Smooth muscle cell (in vitro differentiated cells): Measurements from ENCODE around the gene COL5A1. TPM values are rescaled to one million over a fixed set of nuclear protein-coding genes. Genes with fewer than 3 reads are reported as not detected.

Source experiments
- DNase-seq: peaks from one replicate; lab custom pipeline; 2025; ENCODE audit not compliant: unreplicated experiment; lab: John Stamatoyannopoulos, UW
- H2AFZ ChIP-seq: fragments of 200-600 bp; sonication (generic); 2 replicates; pipeline ENCODE4 v1.6.0; 2016; ENCODE audit warnings: antibody characterized with exemption, low read depth, mild to moderate bottlenecking
- H3F3A ChIP-seq: fragments of 200-600 bp; sonication (generic); 2 replicates; pipeline ENCODE4 v1.6.0; 2017; ENCODE audit warnings: antibody characterized with exemption, low read depth
- H3K27ac ChIP-seq: fragments of 200-600 bp; sonication (generic); 2 replicates; pipeline ENCODE4 v1.5.1; 2016; ENCODE audit warnings: low read depth, mild to moderate bottlenecking
- H3K27me3 ChIP-seq: fragments of 200-600 bp; sonication (generic); 2 replicates; pipeline ENCODE4 v1.6.1; 2016; ENCODE audit warnings: low read depth, mild to moderate bottlenecking
- H3K36me3 ChIP-seq: fragments of 200-600 bp; sonication (generic); 2 replicates; pipeline ENCODE4 v1.5.1; 2016; ENCODE audit warnings: low read depth
- H3K4me1 ChIP-seq: fragments of 200-600 bp; sonication (generic); 2 replicates; pipeline ENCODE4 v1.5.1; 2016; ENCODE audit warnings: low read depth
- H3K4me2 ChIP-seq: fragments of 200-600 bp; sonication (generic); 2 replicates; pipeline ENCODE4 v1.6.0; 2016; ENCODE audit warnings: mild to moderate bottlenecking
- H3K4me3 ChIP-seq: fragments of 200-600 bp; sonication (generic); 2 replicates; pipeline ENCODE4 v1.5.1; 2016; ENCODE audit warnings: mild to moderate bottlenecking
- H3K79me2 ChIP-seq: fragments of 200-600 bp; sonication (generic); 2 replicates; pipeline ENCODE4 v1.6.0; 2016; ENCODE audit warnings: low read depth, mild to moderate bottlenecking
- H3K9ac ChIP-seq: fragments of 200-600 bp; sonication (generic); 2 replicates; pipeline ENCODE4 v1.6.0; 2016; ENCODE audit warnings: low read depth
- H3K9me3 ChIP-seq: fragments of 200-600 bp; sonication (generic); replicated peaks from 2 replicates; pipeline ENCODE4 v1.5.1; 2016; ENCODE audit warnings: low read depth
- H4K20me1 ChIP-seq: fragments of 200-600 bp; sonication (generic); 2 replicates; pipeline ENCODE4 v1.6.0; 2016; ENCODE audit warnings: low read depth
- CTCF ChIP-seq: fragments of 200-600 bp; sonication (generic); IDR thresholded peaks from 2 replicates; pipeline ENCODE4 v1.5.1; 2017; ENCODE audit warnings: borderline replicate concordance, mild to moderate bottlenecking, antibody characterized with exemption; ENCODE audit not compliant: insufficient read depth, poor library complexity, severe bottlenecking
- WGBS: methylation state at CpG from one replicate; pipeline ENCODE4 v1.1.7; 2016; ENCODE audit warnings: low lambda C conversion rate; 5-methylcytosine and 5-hydroxymethylcytosine counted together
- polyA plus RNA-seq: library from polyadenylated mRNA; unstranded; fragments of >200 nt; fragmentation: Nextera tagmentation; extraction: Ambion mirVana; gene quantifications from 2 replicates; pipeline ENCODE4 v1.2.1, GENCODE V29; 2016
- total RNA-seq: library from RNA; depleted of rRNA; stranded (reverse); fragments of >200 nt; gene quantifications from 2 replicates; pipeline ENCODE4 v1.2.3, GENCODE V29; 2014

COL5A1 gene
- total and polyA plus RNA-seq, 2 experiments from 2014 or later, result 1,084 to 1,443 TPM

DNA sequence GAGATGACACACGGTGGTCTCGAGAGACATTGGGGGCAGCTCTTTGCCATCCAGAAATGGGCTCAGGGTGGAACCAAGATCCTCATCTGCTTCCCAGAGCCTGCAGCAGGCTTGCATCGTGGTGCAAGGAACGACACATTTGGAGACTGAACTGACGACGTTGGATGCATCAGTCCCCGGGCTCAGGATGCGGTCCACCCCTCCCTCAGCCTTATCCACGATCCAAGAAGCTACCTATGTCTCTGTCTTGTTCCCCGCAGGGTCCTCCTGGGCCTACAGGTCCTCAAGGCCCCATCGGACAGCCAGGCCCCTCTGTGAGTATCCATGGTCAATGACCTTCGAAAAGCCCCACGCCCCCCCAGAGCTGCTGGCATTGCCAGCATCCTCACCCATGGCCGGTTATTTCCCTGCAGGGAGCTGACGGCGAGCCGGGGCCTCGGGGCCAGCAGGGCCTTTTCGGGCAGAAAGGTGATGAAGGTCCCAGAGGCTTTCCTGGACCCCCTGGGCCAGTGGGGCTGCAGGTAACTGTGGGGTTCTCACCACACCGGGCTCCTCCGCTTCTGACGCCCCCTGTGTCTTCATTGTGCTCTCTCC is 169.6 kb downstream of the COL5A1 start:
- Histone ChIP-seq H3K79me2 (peaks cover 15% of the 10 kb centered on the region), H3K27ac (peak overlapping the region; percentile 98), H3K9me3 (no peaks in the 10 kb centered on the region), H3K9ac (no peak overlapping the region), H3K4me2 (peak overlapping the region; percentile 63), H3K27me3 (no peaks in the 10 kb centered on the region), H4K20me1 (peaks cover 100% of the 10 kb centered on the region), H3K4me1 (peaks cover 16% of the 10 kb centered on the region), H3K36me3 (no peaks in the 10 kb centered on the region), H3K4me3 (no peak overlapping the region), H2AFZ (no peak overlapping the region), H3F3A (peaks cover 89% of the 10 kb centered on the region)
- no peak for TF ChIP-seq CTCF
- DNase-seq, result no peak
- 84% methylated on average over 22 of the region's 22 CpGs for WGBS

- no peak overlapping the region for H2AFZ ChIP-seq
Observed at GRCh38 chr9:134811673-134812342, 170.2 kb downstream of the COL5A1 start.

DNA sequence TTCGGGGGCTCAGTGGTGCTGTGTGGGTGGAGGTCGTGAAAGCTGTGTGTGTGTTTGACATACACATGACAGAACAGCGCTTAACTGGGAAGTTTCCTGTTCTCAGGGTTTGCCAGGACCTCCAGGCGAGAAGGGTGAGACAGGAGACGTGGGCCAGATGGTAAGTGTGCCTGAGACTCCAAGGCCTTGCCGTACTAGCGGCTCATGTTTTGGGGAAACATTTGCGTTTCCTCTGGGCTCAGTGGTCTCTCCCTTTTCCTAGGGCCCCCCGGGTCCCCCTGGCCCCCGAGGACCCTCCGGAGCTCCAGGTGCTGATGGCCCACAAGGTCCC is 170.7 kb downstream of the COL5A1 start:
- no peak for DNase-seq
- peaks cover 89% of the 10 kb centered on the region for H3F3A ChIP-seq
- H3K4me1 ChIP-seq, result peaks cover 16% of the 10 kb centered on the region
- no peak overlapping the region for H2AFZ ChIP-seq
- peaks cover 100% of the 10 kb centered on the region for H4K20me1 ChIP-seq
- peak overlapping the region; percentile 38 for H3K4me2 ChIP-seq
- 57% methylated on average over 11 of the region's 11 CpGs for WGBS
- no peaks in the 10 kb centered on the region for H3K27me3 ChIP-seq
- no peaks in the 10 kb centered on the region for H3K36me3 ChIP-seq
- H3K9ac ChIP-seq, result peak overlapping the region; percentile 59
- no peaks in the 10 kb centered on the region for H3K9me3 ChIP-seq
- peaks cover 21% of the 10 kb centered on the region for H3K79me2 ChIP-seq
- peak overlapping the region; percentile 98 for H3K27ac ChIP-seq
- no peak overlapping the region for H3K4me3 ChIP-seq
- no peak for TF ChIP-seq CTCF

More at GRCh38 chr9:134811673-134812342, 170.2 kb downstream of the COL5A1 start:
- Histone ChIP-seq H3K9me3 (no peaks in the 10 kb centered on the region), H3K36me3 (no peaks in the 10 kb centered on the region), H3K4me2 (peak overlapping the region; percentile 63), H3K79me2 (peaks cover 21% of the 10 kb centered on the region), H3K9ac (peak overlapping the region; percentile 59), H3K4me3 (no peak overlapping the region), H3F3A (peaks cover 89% of the 10 kb centered on the region), H3K27ac (peak overlapping the region; percentile 98), H4K20me1 (peaks cover 100% of the 10 kb centered on the region), H3K4me1 (peaks cover 16% of the 10 kb centered on the region), H3K27me3 (no peaks in the 10 kb centered on the region)
- no peak for TF ChIP-seq CTCF
- no peak for DNase-seq
- WGBS, result 28% methylated on average over 14 of the region's 14 CpGs
